Cardiac muscle cell (in vitro differentiated cells and primary cell): ENCODE results near the gene CD1E. TPM values are rescaled to one million over a fixed set of nuclear protein-coding genes. Genes with fewer than 3 reads are reported as not detected.
"Not testable (repeated sequence)": the region's sequence is repeated elsewhere in the genome, so short reads cannot be mapped to it uniquely, and the experiment has no call there.

Experiments used
- DNase-seq, 2 donors: peaks; one replicate each; pipeline versions ENCODE4 v3.0.0 to v3.0.0-alpha.2; 2010 to 2017; ENCODE audit warnings: low read depth in 1 of 2, low spot score in 1 of 2
- H3K27ac ChIP-seq: fragments of 200-600 bp; sonication (generic); 2 replicates; pipeline ENCODE4 v1.5.1; 2016
- H3K27me3 ChIP-seq: fragments of 200-600 bp; sonication (generic); 2 replicates; pipeline ENCODE4 v1.6.0; 2016; ENCODE audit warnings: control low read depth
- H3K36me3 ChIP-seq: fragments of 200-600 bp; sonication (generic); 2 replicates; pipeline ENCODE4 v1.5.1; 2016; ENCODE audit warnings: control low read depth
- H3K4me1 ChIP-seq: fragments of 200-600 bp; sonication (generic); 2 replicates; pipeline ENCODE4 v1.8.1; 2017; ENCODE audit warnings: low read depth, mild to moderate bottlenecking, mixed run types
- H3K4me3 ChIP-seq: fragments of 200-600 bp; sonication (generic); 2 replicates; pipeline ENCODE4 v1.5.1; 2016; ENCODE audit warnings: mild to moderate bottlenecking
- H3K9me3 ChIP-seq: fragments of 200-600 bp; sonication (generic); 2 replicates; pipeline ENCODE4 v1.5.1; 2017; ENCODE audit warnings: low read depth, mild to moderate bottlenecking, control low read depth
- CTCF ChIP-seq: IDR thresholded peaks from 2 replicates; pipeline ENCODE4 v1.5.1; 2012; ENCODE audit warnings: low read depth, mild to moderate bottlenecking, low read length
- polyA plus RNA-seq: library from polyadenylated mRNA; unstranded; fragments of >200 nt; fragmentation: Nextera tagmentation; extraction: Ambion mirVana; gene quantifications from 2 replicates; pipeline ENCODE4 v1.2.1, GENCODE V29; 2016
- total RNA-seq: library from RNA; depleted of rRNA; stranded (reverse); fragments of >200 nt; gene quantifications from 2 replicates; pipeline ENCODE4 v1.2.3, GENCODE V29; 2016

The CD1E gene
- total and polyA plus RNA-seq, 2 experiments from 2014 or later: not detected

- no peaks in the 10 kb centered on the region for H3K27me3 ChIP-seq
- no peak overlapping the region for H3K4me3 ChIP-seq
- DNase-seq: no peak
- no peak for TF ChIP-seq CTCF
- H3K36me3 ChIP-seq: no peaks in the 10 kb centered on the region
- no peaks in the 10 kb centered on the region for H3K9me3 ChIP-seq
- no peak overlapping the region for H3K27ac ChIP-seq
- H3K4me1 ChIP-seq: no peaks in the 10 kb centered on the region
Observed at GRCh38 chr1:158331106-158331425, 22.6 kb upstream of the CD1E start.

GRCh38 chr1:158331481-158332150, 22.1 kb upstream of the CD1E start, which contains the start of gene CD1B:
Gene CD1B (minus strand): TSS chr1:158331531. CDS start chr1:158331423, 108 bp downstream.
- Histone ChIP-seq H3K4me3 (no peak within 1 kb of the TSS), H3K27me3 (no peaks in the 10 kb centered on the region), H3K36me3 (no peaks in the 10 kb centered on the region), H3K27ac (no peak within 1 kb of the TSS), H3K9me3 (no peaks in the 10 kb centered on the region), H3K4me1 (no peaks in the 10 kb centered on the region)
- no peak for DNase-seq
- TF ChIP-seq CTCF: no peak

- no peak for TF ChIP-seq CTCF
- H3K36me3 ChIP-seq: no peaks in the 10 kb centered on the region
- no peak overlapping the region for H3K4me3 ChIP-seq
- no peak overlapping the region for H3K27ac ChIP-seq
- DNase-seq: no peak
- H3K4me1 ChIP-seq: no peaks in the 10 kb centered on the region
- H3K9me3 ChIP-seq: no peaks in the 10 kb centered on the region
- H3K27me3 ChIP-seq: no peaks in the 10 kb centered on the region
Observed at GRCh38 chr1:158333405-158334155, 20.1 kb upstream of the CD1E start.

- H3K9me3 ChIP-seq: no peaks in the 10 kb centered on the region
- H3K4me3 ChIP-seq: no peak overlapping the region
- no peak for TF ChIP-seq CTCF
- no peaks in the 10 kb centered on the region for H3K36me3 ChIP-seq
- H3K4me1 ChIP-seq: no peaks in the 10 kb centered on the region
- H3K27me3 ChIP-seq: no peaks in the 10 kb centered on the region
- no peak for DNase-seq
- no peak overlapping the region for H3K27ac ChIP-seq
Observed at GRCh38 chr1:158334526-158335212, 19.0 kb upstream of the CD1E start.

GRCh38 chr1:158335213-158335532, 18.5 kb upstream of the CD1E start:
- no peak for DNase-seq
- H3K36me3 ChIP-seq: no peaks in the 10 kb centered on the region
- H3K27ac ChIP-seq: no peak overlapping the region
- TF ChIP-seq CTCF: no peak
- H3K4me1 ChIP-seq: no peaks in the 10 kb centered on the region
- H3K27me3 ChIP-seq: no peaks in the 10 kb centered on the region
- H3K4me3 ChIP-seq: no peak overlapping the region
- H3K9me3 ChIP-seq: no peaks in the 10 kb centered on the region

- H3K36me3 ChIP-seq, H3K27ac ChIP-seq, H3K4me3 ChIP-seq, H3K9me3 ChIP-seq, H3K4me1 ChIP-seq, DNase-seq, H3K27me3 ChIP-seq: not testable (repeated sequence)
Observed at GRCh38 chr1:158336413-158336812, 17.3 kb upstream of the CD1E start.

GRCh38 chr1:158348946-158349345, 4.7 kb upstream of the CD1E start:
- not testable (repeated sequence) for H3K27ac ChIP-seq, DNase-seq, H3K36me3 ChIP-seq, H3K4me1 ChIP-seq, H3K27me3 ChIP-seq, H3K4me3 ChIP-seq, H3K9me3 ChIP-seq
